Mononuclear cell (primary cell): ENCODE measurements around the gene MYH8. TPM values are rescaled to one million over a fixed set of nuclear protein-coding genes. Genes with fewer than 3 reads are reported as not detected.

Source experiments
- H3K27me3 ChIP-seq: 2 replicates; pipeline ENCODE4 v1.6.0; 2011; ENCODE audit warnings: low read length, control low read depth; ENCODE audit not compliant: insufficient read depth
- H3K4me1 ChIP-seq: 2 replicates; pipeline ENCODE4 v1.5.1; 2011; ENCODE audit warnings: mild to moderate bottlenecking, low read length, control low read depth; ENCODE audit not compliant: insufficient read depth
- H3K4me3 ChIP-seq: 2 replicates; pipeline ENCODE4 v1.5.1; 2011; ENCODE audit warnings: mild to moderate bottlenecking, low read length, moderate library complexity
- H3K9me3 ChIP-seq: 2 replicates; pipeline ENCODE4 v1.5.1; 2011; ENCODE audit warnings: low read depth, mild to moderate bottlenecking, control low read depth, low read length
- total RNA-seq: library from RNA; depleted of rRNA; stranded (reverse); fragments of >200 nt; gene quantifications from one replicate; pipeline ENCODE4 v1.2.3, GENCODE V29; 2012

Gene MYH8
- total RNA-seq, 1 donor = not detected

DNA sequence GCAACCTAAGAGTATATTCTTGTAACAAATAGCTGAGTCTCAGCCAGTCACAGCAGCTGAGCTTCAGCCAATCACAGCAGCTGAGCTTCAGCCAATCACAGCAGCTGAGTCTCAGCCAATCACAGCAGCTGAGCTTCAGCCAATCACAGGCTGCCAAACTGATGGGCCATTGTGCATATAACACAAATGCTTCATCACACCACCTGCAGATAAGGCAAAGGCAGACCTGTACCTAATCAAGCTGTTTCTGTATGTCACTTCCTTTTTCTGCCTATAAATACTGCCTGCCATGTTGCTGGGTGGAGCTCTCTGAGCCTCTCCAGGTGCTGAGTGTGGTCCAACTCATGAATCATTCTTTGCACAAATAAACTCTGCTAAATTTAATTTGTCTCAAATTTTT lies 68.9 kb downstream of the MYH8 start:
- no peaks in the 10 kb centered on the region for H3K4me1 ChIP-seq
- no peaks in the 10 kb centered on the region for H3K27me3 ChIP-seq
- H3K4me3 ChIP-seq = no peak overlapping the region
- no peaks in the 10 kb centered on the region for H3K9me3 ChIP-seq

DNA sequence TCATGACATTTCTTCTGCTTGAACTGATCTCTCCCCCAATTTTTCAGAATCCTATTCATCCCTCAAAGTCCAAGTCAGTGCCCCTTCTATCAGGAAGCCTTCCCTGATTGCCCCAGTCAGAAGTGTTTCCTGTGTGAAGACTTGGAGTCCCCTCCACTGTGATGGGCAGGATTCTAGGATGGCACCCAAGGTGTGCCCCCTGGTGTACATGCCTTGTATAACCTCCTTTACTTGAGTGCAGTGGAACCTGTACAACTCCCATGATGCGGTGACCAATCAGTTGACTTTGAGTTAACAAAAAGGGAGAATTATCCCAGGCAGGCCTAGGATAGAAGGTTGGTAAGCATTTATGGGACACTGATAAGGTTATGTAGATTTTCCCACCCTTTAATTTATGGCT lies 72.3 kb downstream of the MYH8 start:
- Histone ChIP-seq H3K9me3 (no peaks in the 10 kb centered on the region), H3K4me1 (no peaks in the 10 kb centered on the region), H3K4me3 (no peak overlapping the region), H3K27me3 (no peaks in the 10 kb centered on the region)

DNA sequence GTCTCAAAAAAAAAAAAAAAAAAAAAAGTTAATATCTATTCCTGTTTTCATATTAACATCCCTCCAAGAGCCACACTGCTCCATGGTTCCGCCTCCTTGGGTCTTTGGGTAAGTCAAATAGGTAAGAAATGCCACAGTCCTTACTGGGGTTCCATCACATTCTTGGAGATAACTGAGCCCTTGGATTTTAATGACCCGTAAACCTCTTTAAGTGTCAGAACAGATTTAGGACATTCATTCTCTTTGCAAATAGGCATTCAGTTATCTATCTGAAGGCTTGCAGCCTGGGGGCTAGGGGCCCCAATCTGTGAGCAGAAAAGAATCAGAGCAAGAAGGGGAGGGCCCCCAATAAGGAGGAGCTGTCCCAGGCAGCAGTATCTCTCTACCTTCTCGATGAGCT lies 76.9 kb downstream of the MYH8 start:
- Histone ChIP-seq H3K4me1 (no peaks in the 10 kb centered on the region), H3K27me3 (no peaks in the 10 kb centered on the region), H3K9me3 (no peaks in the 10 kb centered on the region), H3K4me3 (no peak overlapping the region)

Other genes starting within 250 kb of the MYH8 start
- 38.4 TPM for gene GAS7, start 223.3 kb downstream of the MYH8 start, total RNA-seq
- gene MYH13, start 48.9 kb downstream of the MYH8 start, total RNA-seq = not detected
- gene MYH4, start 47.6 kb upstream of the MYH8 start, total RNA-seq = not detected
- not detected for gene MYH1, start 96.6 kb upstream of the MYH8 start, total RNA-seq
- gene MYH2, start 127.7 kb upstream of the MYH8 start, total RNA-seq = not detected
- gene MYH3, start 235.4 kb upstream of the MYH8 start, total RNA-seq = 2.3 TPM